ENCODE results near the gene UBALD1.

- no peak for TF ChIP-seq CTCF (IDR thresholded peaks at IDR 0.05)
- TF ChIP-seq EP300 (IDR thresholded peaks at IDR 0.05): no peak
- TF ChIP-seq POLR2A (IDR thresholded peaks at IDR 0.05): no peak
These were observed 49.9 kb downstream of the UBALD1 start for GRCh38 chr16:4564661-4565267.
